ENCODE results near the gene MAL. TPM values are rescaled to one million over a fixed set of nuclear protein-coding genes. Genes with fewer than 3 reads are reported as not detected.

MAL gene
- total and polyA plus RNA-seq, 2 experiments from 2014 or later = 0.24 to 0.31 TPM

DNA sequence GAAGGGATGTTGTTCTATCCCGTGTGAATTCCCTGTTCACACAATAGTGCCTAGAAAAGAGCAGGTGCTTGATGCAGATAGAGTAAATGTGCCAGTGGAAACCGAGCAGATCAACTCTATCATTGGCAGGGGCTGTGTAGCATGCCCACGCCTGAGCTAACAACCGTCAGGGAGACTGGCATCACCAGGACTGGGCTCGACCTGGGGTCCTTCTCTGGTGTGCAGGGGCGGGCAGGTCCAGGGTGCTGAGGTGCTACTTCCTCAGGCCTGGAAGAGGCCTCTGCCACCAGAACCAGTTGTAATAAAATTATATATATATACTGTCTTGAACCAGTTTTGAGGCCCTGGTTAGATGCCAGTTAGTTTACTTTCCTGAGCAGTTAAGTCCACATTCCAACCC is 11.8 kb upstream of the MAL start (continued):
- no peak for TF ChIP-seq EZH2 (IDR thresholded peaks at IDR 0.05; ENCODE audit: low read depth, unreplicated experiment)
- TF ChIP-seq, protein P1, sequence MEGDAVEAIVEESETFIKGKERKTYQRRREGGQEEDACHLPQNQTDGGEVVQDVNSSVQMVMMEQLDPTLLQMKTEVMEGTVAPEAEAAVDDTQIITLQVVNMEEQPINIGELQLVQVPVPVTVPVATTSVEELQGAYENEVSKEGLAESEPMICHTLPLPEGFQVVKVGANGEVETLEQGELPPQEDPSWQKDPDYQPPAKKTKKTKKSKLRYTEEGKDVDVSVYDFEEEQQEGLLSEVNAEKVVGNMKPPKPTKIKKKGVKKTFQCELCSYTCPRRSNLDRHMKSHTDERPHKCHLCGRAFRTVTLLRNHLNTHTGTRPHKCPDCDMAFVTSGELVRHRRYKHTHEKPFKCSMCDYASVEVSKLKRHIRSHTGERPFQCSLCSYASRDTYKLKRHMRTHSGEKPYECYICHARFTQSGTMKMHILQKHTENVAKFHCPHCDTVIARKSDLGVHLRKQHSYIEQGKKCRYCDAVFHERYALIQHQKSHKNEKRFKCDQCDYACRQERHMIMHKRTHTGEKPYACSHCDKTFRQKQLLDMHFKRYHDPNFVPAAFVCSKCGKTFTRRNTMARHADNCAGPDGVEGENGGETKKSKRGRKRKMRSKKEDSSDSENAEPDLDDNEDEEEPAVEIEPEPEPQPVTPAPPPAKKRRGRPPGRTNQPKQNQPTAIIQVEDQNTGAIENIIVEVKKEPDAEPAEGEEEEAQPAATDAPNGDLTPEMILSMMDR (conservative IDR thresholded peaks at IDR 0.05; ENCODE audit: low read depth in 2 of 2) = no peak

DNA sequence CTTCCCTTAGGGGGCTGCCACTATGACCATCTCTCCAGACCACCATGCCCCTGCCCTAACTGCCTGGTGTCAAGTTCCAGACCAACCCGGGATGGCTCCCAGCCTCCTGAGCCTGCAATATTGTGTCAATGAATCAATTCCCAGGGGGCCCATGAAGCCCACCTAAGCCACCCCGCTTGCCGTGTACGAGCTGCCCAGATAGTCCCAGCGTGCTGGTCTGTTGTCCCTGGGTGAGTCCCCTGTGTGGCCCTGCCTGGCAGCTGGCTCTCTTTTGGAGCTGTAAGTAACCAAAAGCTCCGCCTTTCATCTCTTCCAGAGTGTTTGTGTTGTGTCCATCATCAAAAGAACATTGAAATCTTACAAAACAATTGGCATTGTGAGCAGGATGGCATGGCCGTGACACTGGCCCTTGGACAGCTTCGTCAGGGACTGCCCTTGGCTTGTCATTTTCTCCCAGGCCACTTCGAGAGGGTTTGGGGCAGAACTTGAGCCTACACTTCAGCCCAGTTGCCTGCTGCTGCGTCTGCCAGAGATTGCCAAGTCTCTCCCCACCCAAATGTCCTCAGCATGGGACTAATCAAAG is 11.3 kb upstream of the MAL start:
- H3K27me3 Mint-ChIP-seq (ENCODE audit: insufficient read depth, low read depth, poor library complexity) = peaks cover 9% of the 10 kb centered on the region
- Histone ChIP-seq H3K27ac (ENCODE audit: low read depth) (no peak overlapping the region), H3K27me3 (ENCODE audit: insufficient read depth) (no peaks in the 10 kb centered on the region), H3K36me3 (ENCODE audit: insufficient read depth) (no peaks in the 10 kb centered on the region), H3F3A (replicated peaks; ENCODE audit: low read depth) (no peaks in the 10 kb centered on the region), H3K79me2 (replicated peaks; ENCODE audit: insufficient read depth) (no peaks in the 10 kb centered on the region), H3K4me2 (no peak overlapping the region), H4K20me1 (replicated peaks; ENCODE audit: insufficient read depth) (no peaks in the 10 kb centered on the region), H2AFZ (no peak overlapping the region), H3K9me2 (ENCODE audit: insufficient read depth) (no peaks in the 10 kb centered on the region), H3K4me3 (no peak overlapping the region), H3K4me1 (ENCODE audit: insufficient read depth) (peaks cover 11% of the 10 kb centered on the region)
- no peaks in the 10 kb centered on the region for H3K36me3 Mint-ChIP-seq (ENCODE audit: low read depth)
- DNase-seq (ENCODE audit: low spot score) = no peak
- H3K4me3 Mint-ChIP-seq = no peak overlapping the region
- no peak for ATAC-seq
- H3K9me3 Mint-ChIP-seq = no peaks in the 10 kb centered on the region
- H3K27ac Mint-ChIP-seq = no peak overlapping the region
- H3K4me1 Mint-ChIP-seq = peaks cover 28% of the 10 kb centered on the region
- TF ChIP-seq ZNF114 (CRISPR knock-in tag; IDR thresholded peaks at IDR 0.05) = no peak
- no peak for TF ChIP-seq EZH2 (IDR thresholded peaks at IDR 0.05; ENCODE audit: low read depth, unreplicated experiment)
- TF ChIP-seq EZH2phosphoT487 (IDR thresholded peaks at IDR 0.05; ENCODE audit: unreplicated experiment) = no peak
- TF ChIP-seq, protein P2, sequence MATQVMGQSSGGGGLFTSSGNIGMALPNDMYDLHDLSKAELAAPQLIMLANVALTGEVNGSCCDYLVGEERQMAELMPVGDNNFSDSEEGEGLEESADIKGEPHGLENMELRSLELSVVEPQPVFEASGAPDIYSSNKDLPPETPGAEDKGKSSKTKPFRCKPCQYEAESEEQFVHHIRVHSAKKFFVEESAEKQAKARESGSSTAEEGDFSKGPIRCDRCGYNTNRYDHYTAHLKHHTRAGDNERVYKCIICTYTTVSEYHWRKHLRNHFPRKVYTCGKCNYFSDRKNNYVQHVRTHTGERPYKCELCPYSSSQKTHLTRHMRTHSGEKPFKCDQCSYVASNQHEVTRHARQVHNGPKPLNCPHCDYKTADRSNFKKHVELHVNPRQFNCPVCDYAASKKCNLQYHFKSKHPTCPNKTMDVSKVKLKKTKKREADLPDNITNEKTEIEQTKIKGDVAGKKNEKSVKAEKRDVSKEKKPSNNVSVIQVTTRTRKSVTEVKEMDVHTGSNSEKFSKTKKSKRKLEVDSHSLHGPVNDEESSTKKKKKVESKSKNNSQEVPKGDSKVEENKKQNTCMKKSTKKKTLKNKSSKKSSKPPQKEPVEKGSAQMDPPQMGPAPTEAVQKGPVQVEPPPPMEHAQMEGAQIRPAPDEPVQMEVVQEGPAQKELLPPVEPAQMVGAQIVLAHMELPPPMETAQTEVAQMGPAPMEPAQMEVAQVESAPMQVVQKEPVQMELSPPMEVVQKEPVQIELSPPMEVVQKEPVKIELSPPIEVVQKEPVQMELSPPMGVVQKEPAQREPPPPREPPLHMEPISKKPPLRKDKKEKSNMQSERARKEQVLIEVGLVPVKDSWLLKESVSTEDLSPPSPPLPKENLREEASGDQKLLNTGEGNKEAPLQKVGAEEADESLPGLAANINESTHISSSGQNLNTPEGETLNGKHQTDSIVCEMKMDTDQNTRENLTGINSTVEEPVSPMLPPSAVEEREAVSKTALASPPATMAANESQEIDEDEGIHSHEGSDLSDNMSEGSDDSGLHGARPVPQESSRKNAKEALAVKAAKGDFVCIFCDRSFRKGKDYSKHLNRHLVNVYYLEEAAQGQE (IDR thresholded peaks at IDR 0.05; ENCODE audit: unreplicated experiment) = no peak
- TF ChIP-seq, protein P1 (conservative IDR thresholded peaks at IDR 0.05; ENCODE audit: low read depth in 2 of 2) = no peak
- no peak for TF ChIP-seq NANOG (IDR thresholded peaks at IDR 0.05; ENCODE audit: borderline replicate concordance)
- TF ChIP-seq POLR2AphosphoS5 (IDR thresholded peaks at IDR 0.05; ENCODE audit: low read depth) = no peak
- TF ChIP-seq, protein P3, sequence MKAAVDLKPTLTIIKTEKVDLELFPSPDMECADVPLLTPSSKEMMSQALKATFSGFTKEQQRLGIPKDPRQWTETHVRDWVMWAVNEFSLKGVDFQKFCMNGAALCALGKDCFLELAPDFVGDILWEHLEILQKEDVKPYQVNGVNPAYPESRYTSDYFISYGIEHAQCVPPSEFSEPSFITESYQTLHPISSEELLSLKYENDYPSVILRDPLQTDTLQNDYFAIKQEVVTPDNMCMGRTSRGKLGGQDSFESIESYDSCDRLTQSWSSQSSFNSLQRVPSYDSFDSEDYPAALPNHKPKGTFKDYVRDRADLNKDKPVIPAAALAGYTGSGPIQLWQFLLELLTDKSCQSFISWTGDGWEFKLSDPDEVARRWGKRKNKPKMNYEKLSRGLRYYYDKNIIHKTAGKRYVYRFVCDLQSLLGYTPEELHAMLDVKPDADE (IDR thresholded peaks at IDR 0.05) = no peak
- no peak for TF ChIP-seq STAT1 (IDR thresholded peaks at IDR 0.05; ENCODE audit: unreplicated experiment)
- no peak for TF ChIP-seq CREB1 (CRISPR knock-in tag; IDR thresholded peaks at IDR 0.05; ENCODE audit: low read depth)
